SU-DHL-6 (cell line): Measurements from ENCODE around the gene ANKS1A.

Source experiments
- H2AFZ ChIP-seq: fragments of 200-600 bp; sonication (generic); 2 replicates; pipeline ENCODE4 v1.6.1; 2014; ENCODE audit warnings: low read depth, mild to moderate bottlenecking, moderate library complexity, mixed read lengths, antibody characterized with exemption, low read length; ENCODE audit not compliant: severe bottlenecking
- H3F3A ChIP-seq: fragments of 200-600 bp; shearing (Covaris generic); 2 replicates; pipeline ENCODE4 v1.6.0; 2016; ENCODE audit warnings: antibody characterized with exemption, mild to moderate bottlenecking; ENCODE audit not compliant: insufficient read depth
- H3K27ac ChIP-seq: fragments of 200-600 bp; sonication (generic); 2 replicates; pipeline ENCODE4 v1.5.1; 2016; ENCODE audit warnings: low read depth, mild to moderate bottlenecking, low read length, moderate library complexity, mixed read lengths
- H3K27me3 ChIP-seq: fragments of 200-600 bp; sonication (generic), shearing (Covaris generic); 2 replicates; pipeline ENCODE4 v1.6.0; 2014; ENCODE audit warnings: mild to moderate bottlenecking, low read length
- H3K36me3 ChIP-seq: fragments of 200-600 bp; sonication (generic); 2 replicates; pipeline ENCODE4 v1.6.1; 2014; ENCODE audit warnings: mild to moderate bottlenecking, low read length, mixed read lengths
- H3K4me2 ChIP-seq: fragments of 300-600, 200-600 bp; shearing (Covaris generic), sonication (generic); 2 replicates; pipeline ENCODE4 v1.6.0; 2014; ENCODE audit warnings: low read length, low read depth, mild to moderate bottlenecking; ENCODE audit not compliant: poor library complexity, severe bottlenecking
- H3K4me3 ChIP-seq: fragments of 200-600 bp; sonication (generic); 2 replicates; pipeline ENCODE4 v1.5.1; 2014; ENCODE audit warnings: antibody characterized with exemption, low read length, mild to moderate bottlenecking, mixed read lengths; ENCODE audit not compliant: insufficient read depth, poor library complexity, severe bottlenecking
- H3K79me2 ChIP-seq: fragments of 200-600 bp; sonication (generic); 2 replicates; pipeline ENCODE4 v1.6.1; 2014; ENCODE audit warnings: mild to moderate bottlenecking, low read length, moderate library complexity; ENCODE audit not compliant: insufficient read depth
- H3K9ac ChIP-seq: fragments of 200-600 bp; sonication (generic); 2 replicates; pipeline ENCODE4 v1.7.0; 2014; ENCODE audit warnings: mild to moderate bottlenecking, low read length
- H3K9me2 ChIP-seq: fragments of 200-600 bp; sonication (generic); replicated peaks from 2 replicates; pipeline ENCODE4 v1.6.1; 2014; ENCODE audit warnings: low read length; ENCODE audit not compliant: insufficient read depth
- H3K9me3 ChIP-seq: fragments of 200-600 bp; sonication (generic); 2 replicates; pipeline ENCODE4 v1.6.1; 2014; ENCODE audit warnings: low read length, mixed read lengths; ENCODE audit not compliant: insufficient read depth
- H4K20me1 ChIP-seq: fragments of 200-600 bp; sonication (generic); 2 replicates; pipeline ENCODE4 v1.6.1; 2014; ENCODE audit warnings: low read depth, mild to moderate bottlenecking, antibody characterized with exemption, low read length, moderate library complexity, mixed read lengths
- EZH2phosphoT487 ChIP-seq: fragments of 200-600 bp; sonication (generic), shearing (Covaris generic); conservative IDR thresholded peaks from 2 replicates; pipeline ENCODE4 v1.6.1; 2018; ENCODE audit warnings: mild to moderate bottlenecking, antibody characterized with exemption, low read length, moderate library complexity, mixed read lengths
- TF ChIP-seq, protein P1 (sequence below): fragments of 200-600 bp; sonication (generic); IDR thresholded peaks from one replicate; pipeline ENCODE4 v1.5.1; 2017; ENCODE audit warnings: antibody characterized with exemption, mild to moderate bottlenecking, low read length, moderate library complexity; ENCODE audit not compliant: insufficient read depth, poor library complexity, severe bottlenecking

The ANKS1A gene

DNA sequence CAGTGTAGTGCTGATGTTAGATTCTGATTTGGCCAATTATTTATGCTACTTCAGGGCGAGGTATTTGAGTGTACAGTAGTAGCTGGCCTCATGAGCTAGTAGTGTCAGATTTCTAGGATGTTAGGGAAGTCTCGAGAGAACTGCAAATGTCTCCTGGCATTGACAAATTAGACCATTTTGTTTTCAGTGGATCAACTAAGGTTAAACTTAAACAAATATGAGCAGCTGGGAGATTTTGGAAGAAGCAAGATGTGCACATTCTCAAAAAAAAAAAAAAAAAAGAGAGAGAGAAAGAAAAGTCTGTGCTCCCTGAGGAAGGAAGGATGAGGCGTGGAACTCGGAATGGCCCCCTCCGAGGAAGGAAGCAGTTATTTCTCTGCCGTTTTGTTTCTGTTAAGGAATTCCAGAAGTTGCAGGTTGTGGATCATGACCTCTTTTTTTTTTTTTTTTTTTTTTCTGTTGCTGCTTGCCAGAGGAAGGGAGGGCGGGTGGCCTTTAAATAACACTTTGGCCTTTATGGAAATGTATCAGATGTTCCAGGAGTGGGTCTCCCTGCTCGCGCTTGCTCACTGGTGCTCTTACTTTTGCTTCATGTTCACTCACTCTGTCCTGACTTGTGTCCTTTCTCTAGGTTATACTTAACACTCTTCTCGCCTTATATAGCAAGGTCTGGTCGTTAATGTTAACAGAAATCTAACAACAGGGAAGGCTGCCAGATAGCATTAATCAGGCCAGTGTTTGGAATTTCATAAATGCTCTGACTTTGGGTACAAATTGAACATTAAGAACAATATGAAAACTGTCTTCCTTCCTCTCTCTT, 127.7 kb downstream of the ANKS1A start:
- no peaks in the 10 kb centered on the region for H3K79me2 ChIP-seq
- no peak overlapping the region for H3K4me2 ChIP-seq
- H3F3A ChIP-seq = no peaks in the 10 kb centered on the region
- H2AFZ ChIP-seq = no peak overlapping the region
- H3K27me3 ChIP-seq = no peaks in the 10 kb centered on the region
- no peaks in the 10 kb centered on the region for H4K20me1 ChIP-seq
- no peaks in the 10 kb centered on the region for H3K9me3 ChIP-seq
- TF ChIP-seq, protein P1, sequence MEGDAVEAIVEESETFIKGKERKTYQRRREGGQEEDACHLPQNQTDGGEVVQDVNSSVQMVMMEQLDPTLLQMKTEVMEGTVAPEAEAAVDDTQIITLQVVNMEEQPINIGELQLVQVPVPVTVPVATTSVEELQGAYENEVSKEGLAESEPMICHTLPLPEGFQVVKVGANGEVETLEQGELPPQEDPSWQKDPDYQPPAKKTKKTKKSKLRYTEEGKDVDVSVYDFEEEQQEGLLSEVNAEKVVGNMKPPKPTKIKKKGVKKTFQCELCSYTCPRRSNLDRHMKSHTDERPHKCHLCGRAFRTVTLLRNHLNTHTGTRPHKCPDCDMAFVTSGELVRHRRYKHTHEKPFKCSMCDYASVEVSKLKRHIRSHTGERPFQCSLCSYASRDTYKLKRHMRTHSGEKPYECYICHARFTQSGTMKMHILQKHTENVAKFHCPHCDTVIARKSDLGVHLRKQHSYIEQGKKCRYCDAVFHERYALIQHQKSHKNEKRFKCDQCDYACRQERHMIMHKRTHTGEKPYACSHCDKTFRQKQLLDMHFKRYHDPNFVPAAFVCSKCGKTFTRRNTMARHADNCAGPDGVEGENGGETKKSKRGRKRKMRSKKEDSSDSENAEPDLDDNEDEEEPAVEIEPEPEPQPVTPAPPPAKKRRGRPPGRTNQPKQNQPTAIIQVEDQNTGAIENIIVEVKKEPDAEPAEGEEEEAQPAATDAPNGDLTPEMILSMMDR = no peak
- TF ChIP-seq EZH2phosphoT487 = no peak
- no peak overlapping the region for H3K9ac ChIP-seq
- no peaks in the 10 kb centered on the region for H3K9me2 ChIP-seq
- no peak overlapping the region for H3K27ac ChIP-seq
- H3K36me3 ChIP-seq = no peaks in the 10 kb centered on the region
- no peak overlapping the region for H3K4me3 ChIP-seq

DNA sequence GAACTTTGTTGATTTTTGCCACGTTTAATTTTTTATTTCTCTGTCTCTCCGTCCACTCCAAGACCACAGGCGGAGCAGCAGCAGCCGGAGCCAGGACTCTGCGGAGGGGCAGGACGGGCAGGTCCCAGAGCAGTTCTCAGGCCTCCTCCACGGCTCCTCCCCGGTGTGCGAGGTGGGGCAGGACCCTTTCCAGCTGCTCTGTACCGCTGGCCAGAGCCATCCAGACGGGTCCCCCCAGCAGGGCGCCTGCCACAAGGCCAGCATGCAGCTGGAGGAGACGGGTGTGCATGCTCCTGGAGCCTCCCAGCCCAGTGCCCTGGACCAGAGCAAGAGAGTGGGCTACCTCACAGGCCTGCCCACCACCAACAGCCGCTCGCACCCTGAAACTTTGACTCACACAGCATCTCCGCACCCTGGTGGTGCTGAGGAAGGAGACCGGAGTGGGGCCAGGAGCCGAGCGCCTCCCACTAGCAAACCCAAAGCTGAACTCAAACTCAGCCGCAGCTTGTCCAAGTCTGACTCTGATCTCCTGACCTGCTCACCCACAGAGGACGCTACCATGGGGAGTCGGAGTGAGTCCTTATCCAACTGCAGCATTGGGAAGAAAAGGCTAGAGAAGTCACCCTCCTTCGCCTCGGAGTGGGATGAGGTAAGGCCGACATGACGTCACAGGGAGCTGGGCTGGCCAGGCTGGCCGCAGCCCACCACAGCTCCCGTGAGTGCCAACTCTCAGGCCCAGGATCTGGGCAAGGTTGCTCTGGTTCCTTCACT, 128.5 kb downstream of the ANKS1A start:
- no peak overlapping the region for H3K4me3 ChIP-seq
- no peaks in the 10 kb centered on the region for H4K20me1 ChIP-seq
- no peak overlapping the region for H3K4me2 ChIP-seq
- H3K79me2 ChIP-seq = no peaks in the 10 kb centered on the region
- H3K27me3 ChIP-seq = no peaks in the 10 kb centered on the region
- H3F3A ChIP-seq = no peaks in the 10 kb centered on the region
- no peak overlapping the region for H2AFZ ChIP-seq
- H3K9me2 ChIP-seq = no peaks in the 10 kb centered on the region
- no peak overlapping the region for H3K9ac ChIP-seq
- TF ChIP-seq EZH2phosphoT487 = no peak
- TF ChIP-seq, protein P1 = no peak
- no peak overlapping the region for H3K27ac ChIP-seq
- H3K36me3 ChIP-seq = no peaks in the 10 kb centered on the region
- no peaks in the 10 kb centered on the region for H3K9me3 ChIP-seq

DNA sequence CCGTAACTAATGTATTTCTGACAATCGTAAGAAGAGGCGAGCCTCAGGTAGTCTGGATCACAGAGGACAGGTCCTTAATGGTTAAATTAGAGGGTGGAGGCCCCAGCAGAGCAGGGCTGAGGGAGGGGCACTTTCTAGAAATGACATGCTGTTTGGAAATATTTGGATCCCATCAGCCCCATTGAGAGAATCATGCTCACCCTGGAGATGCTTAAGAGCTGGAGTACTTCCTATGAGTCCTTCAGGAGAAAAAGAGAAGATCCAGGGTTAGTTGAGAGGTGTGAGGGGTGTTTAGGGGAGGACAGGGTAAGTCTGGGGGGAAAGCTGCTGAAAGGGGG, 129.1 kb downstream of the ANKS1A start:
- H4K20me1 ChIP-seq = no peaks in the 10 kb centered on the region
- no peak overlapping the region for H3K4me2 ChIP-seq
- H3F3A ChIP-seq = no peaks in the 10 kb centered on the region
- H3K9me3 ChIP-seq = no peaks in the 10 kb centered on the region
- H3K9me2 ChIP-seq = no peaks in the 10 kb centered on the region
- H2AFZ ChIP-seq = no peak overlapping the region
- H3K9ac ChIP-seq = no peak overlapping the region
- H3K27ac ChIP-seq = no peak overlapping the region
- H3K36me3 ChIP-seq = no peaks in the 10 kb centered on the region
- no peaks in the 10 kb centered on the region for H3K79me2 ChIP-seq
- TF ChIP-seq EZH2phosphoT487 = no peak
- TF ChIP-seq, protein P1 = no peak
- no peak overlapping the region for H3K4me3 ChIP-seq
- no peaks in the 10 kb centered on the region for H3K27me3 ChIP-seq
